GM18868 (cell line): Measurements from ENCODE around the gene TMEM145.
"Not testable (repeated sequence)": the region's sequence is repeated elsewhere in the genome, so short reads cannot be mapped to it uniquely, and the experiment has no call there.

Source experiments
- ATAC-seq: cut with Tn5 transposase; IDR thresholded peaks from one replicate; pipeline ENCODE4 v1.9.1; 2021; ENCODE audit warnings: mild to moderate bottlenecking, moderate library complexity; ENCODE audit not compliant: unreplicated experiment

TMEM145 gene

GRCh38 chr19:42313096-42313839, at the start of gene TMEM145:
TSS of gene TMEM145 (plus strand) at chr19:42313309. CDS start at chr19:42313377, 68 bp downstream.
- ATAC-seq, result no peak

- ATAC-seq, result not testable (repeated sequence)
These were observed 47.0 kb upstream of the TMEM145 start for GRCh38 chr19:42266105-42266504.

GRCh38 chr19:42266928-42267603, 46.0 kb upstream of the TMEM145 start:
- ATAC-seq, result not testable (repeated sequence)

- no peak for ATAC-seq
These were observed 45.4 kb upstream of the TMEM145 start for GRCh38 chr19:42267644-42268141.

- peak; percentile 49 for ATAC-seq
These were observed 44.9 kb upstream of the TMEM145 start for GRCh38 chr19:42268142-42268703.

GRCh38 chr19:42268704-42269477, 44.2 kb upstream of the TMEM145 start, which contains the start of gene CIC:
TSS of gene CIC (plus strand) at chr19:42269252. CDS start at chr19:42271784, 2,532 bp downstream.
- peak; percentile 79 for ATAC-seq

GRCh38 chr19:42269478-42270345, 43.4 kb upstream of the TMEM145 start:
- ATAC-seq, result no peak

- no peak for ATAC-seq
These were observed 42.6 kb upstream of the TMEM145 start for GRCh38 chr19:42270346-42271044.

- ATAC-seq, result no peak
These were observed 42.1 kb upstream of the TMEM145 start for GRCh38 chr19:42271045-42271419.

GRCh38 chr19:42271861-42272534, 41.1 kb upstream of the TMEM145 start:
- no peak for ATAC-seq

- no peak for ATAC-seq
These were observed 40.6 kb upstream of the TMEM145 start for GRCh38 chr19:42272535-42272897.

GRCh38 chr19:42272989-42273406, 40.1 kb upstream of the TMEM145 start:
- no peak for ATAC-seq

- no peak for ATAC-seq
These were observed 39.6 kb upstream of the TMEM145 start for GRCh38 chr19:42273407-42274064.

GRCh38 chr19:42274065-42274682, 38.9 kb upstream of the TMEM145 start:
- ATAC-seq, result no peak

- no peak for ATAC-seq
These were observed 38.0 kb upstream of the TMEM145 start for GRCh38 chr19:42275103-42275502.

GRCh38 chr19:42275517-42275916, 37.6 kb upstream of the TMEM145 start:
- ATAC-seq, result no peak

GRCh38 chr19:42276284-42276683, 36.8 kb upstream of the TMEM145 start:
- ATAC-seq, result no peak

GRCh38 chr19:42276821-42277220, 36.3 kb upstream of the TMEM145 start:
- ATAC-seq, result no peak
